Effector CD4-positive, alpha-beta T cell (primary cell): ENCODE results near the gene FAAP20.

Experiments used
- DNase-seq: peaks from one replicate; pipeline ENCODE4 v3.0.0-alpha.2; 2020

The FAAP20 gene

DNA sequence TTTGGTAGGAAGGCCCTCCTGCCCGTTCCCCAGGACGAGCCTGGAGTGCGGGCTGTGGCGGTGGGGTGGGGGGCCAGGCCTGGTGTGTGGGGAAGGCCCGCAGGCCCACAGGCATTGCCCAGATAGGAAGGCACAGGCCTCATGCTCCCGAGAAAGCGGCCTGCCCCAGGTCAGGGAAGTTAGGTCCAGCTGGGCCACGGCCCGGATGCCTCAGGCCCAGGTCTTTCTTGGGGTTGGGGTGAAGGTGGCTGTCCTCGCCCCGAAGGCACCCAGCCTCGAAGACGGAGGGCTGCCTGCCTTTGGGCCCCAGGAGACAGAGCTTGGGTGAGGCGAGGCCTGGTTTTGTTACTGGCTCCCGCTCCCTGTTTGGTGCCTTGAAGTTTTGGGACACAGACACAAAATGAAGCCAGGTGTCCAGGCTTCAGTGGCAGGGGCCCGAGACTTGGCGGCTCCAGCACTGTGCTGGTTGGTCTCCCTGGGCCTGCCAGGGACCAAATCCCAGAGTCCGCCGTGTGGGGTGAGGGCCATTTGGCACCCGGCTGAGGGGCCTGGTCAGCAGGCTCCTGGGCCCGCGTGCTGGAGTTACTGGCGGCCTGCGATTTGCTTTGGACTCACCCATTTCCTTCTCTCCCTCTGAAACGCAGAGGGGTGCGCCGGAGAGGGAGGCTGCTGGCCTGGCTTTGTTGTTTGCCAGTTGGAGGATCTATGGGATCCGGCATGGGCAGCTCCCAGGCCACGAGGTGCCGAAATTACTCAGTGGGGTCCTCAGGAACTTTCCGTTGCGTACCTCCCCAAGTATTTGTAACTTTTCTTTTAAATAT lies 35.5 kb upstream of the FAAP20 start:
- DNase-seq: no peak

DNA sequence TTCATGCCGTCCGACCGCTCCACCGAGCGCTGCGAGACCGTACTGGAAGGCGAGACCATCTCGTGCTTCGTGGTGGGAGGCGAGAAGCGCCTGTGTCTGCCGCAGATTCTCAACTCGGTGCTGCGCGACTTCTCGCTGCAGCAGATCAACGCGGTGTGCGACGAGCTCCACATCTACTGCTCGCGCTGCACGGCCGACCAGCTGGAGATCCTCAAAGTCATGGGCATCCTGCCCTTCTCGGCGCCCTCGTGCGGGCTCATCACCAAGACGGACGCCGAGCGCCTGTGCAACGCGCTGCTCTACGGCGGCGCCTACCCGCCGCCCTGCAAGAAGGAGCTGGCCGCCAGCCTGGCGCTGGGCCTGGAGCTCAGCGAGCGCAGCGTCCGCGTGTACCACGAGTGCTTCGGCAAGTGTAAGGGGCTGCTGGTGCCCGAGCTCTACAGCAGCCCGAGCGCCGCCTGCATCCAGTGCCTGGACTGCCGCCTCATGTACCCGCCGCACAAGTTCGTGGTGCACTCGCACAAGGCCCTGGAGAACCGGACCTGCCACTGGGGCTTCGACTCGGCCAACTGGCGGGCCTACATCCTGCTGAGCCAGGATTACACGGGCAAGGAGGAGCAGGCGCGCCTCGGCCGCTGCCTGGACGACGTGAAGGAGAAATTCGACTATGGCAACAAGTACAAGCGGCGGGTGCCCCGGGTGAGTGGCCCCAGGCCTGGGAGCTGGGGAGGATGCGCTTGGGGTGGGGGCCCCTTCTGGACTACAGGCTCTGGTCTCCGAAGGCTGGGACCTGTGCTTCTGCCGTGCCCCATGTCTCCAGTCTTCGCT lies 34.7 kb upstream of the FAAP20 start:
- no peak for DNase-seq

DNA sequence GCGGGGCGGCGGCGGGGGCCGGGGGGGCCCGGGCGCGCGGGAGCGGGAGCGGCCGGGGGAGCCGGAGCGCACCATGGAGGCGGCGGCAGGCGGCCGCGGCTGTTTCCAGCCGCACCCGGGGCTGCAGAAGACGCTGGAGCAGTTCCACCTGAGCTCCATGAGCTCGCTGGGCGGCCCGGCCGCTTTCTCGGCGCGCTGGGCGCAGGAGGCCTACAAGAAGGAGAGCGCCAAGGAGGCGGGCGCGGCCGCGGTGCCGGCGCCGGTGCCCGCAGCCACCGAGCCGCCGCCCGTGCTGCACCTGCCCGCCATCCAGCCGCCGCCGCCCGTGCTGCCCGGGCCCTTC lies 34.1 kb upstream of the FAAP20 start:
- no peak for DNase-seq

DNA sequence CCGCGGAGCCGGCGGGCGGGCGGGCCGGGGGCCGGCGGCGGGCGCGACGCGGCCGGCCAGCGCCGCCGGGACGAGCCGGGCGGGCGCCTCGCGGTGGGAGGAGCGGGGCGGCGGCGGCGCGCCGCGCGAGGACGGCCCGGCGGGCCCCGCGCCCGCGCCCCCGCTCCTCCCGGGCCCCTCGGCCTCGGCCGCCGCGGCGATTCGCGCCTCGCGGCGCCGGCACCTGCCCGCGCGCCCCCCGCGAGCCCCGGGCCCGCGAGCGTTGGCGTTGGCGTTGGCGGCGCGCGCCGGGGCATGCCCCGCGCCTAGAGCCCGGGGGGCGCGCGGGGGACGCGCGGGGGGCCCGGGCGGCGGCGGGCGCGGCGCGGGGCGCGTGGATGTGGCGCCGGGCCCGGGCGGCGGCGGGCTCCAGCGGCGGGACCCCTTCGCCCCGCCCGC lies 33.6 kb upstream of the FAAP20 start, which contains the start of gene SKI:
SKI (plus strand) TSS at position 163 of the 438 bp plus-strand sequence. CDS start 448 bp downstream, outside the sequence.
- no peak for DNase-seq

DNA sequence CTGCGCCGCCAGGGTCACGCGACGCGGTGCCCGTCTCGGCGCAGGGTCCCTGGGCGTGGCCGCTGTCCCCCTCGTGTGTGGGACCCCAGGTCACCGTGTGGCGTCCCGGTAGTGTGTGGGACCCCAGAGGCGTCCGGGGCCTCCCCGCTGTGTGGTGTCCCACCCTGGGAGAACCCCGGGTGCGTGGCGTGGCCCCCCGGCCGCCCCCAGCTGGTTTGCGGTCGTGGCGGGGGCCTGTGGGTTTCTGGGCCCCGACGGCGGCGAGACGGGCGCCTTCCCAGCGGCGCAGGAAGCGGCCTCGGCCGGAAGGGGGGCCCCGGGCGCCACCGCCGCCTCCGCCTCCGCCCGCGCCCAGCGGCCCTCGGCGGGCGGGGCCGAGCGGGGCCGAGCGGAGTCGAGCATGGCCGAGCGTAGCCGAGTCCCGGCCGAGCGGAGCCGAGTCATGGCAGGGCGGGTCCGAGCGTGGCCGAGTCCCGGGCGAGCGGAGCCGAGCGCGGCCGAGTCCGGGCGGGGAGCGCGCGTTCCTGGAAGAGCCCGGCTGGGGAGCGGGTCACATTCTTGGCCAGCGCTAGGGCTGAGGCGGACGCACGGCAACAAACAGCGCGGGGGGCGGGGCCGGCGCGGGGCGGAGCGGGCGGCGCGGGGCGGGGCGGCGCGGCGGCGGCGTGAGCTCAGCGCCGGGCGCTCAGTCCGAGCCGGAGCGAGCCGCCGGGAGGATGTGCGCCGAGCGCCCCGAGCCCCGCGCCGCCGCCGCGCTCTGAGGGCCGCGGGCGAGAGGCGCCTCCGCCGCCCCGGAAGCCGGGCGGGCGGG lies 33.0 kb upstream of the FAAP20 start:
- peak; percentile 85 for DNase-seq

DNA sequence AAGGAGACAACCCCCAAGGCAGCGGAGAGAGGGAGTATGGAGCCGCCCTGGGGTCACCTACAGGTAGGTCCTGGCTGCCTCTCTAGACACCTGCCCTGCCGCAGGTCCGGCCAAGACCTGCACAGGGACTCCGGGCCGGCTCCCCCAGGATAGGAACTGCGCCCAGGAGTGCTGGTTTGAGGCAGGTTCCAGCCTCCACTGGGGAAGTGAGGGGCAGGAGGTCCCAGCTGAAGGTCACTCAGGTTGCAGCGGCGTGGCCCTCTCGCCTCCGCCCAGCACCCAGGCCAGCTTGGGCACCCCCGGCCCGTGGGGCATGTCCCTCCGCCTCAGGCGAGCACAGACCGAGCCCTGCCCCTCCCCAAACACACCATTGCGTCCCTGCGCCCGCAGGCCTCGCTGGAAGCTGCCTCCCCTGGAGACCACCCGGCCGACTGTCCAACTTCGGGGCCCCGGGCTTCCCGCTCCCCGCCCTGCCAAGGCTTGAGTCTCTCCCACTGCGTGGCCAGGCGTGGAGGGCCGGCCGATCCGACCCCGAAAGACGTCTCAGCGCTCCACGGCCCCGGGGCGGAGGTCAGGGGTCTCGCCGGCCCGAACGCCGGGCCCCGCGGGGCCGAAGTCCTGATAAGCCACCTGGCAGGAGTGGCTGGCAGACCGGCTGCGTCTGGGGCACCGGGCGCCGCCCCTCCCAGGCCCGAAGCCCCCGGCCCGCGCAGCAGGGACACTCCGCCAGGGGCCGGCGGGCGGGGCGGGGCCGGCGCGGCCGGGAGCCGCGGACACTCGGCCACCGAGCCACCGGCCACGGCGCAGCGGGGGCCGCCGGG lies 32.2 kb upstream of the FAAP20 start:
- no peak for DNase-seq

DNA sequence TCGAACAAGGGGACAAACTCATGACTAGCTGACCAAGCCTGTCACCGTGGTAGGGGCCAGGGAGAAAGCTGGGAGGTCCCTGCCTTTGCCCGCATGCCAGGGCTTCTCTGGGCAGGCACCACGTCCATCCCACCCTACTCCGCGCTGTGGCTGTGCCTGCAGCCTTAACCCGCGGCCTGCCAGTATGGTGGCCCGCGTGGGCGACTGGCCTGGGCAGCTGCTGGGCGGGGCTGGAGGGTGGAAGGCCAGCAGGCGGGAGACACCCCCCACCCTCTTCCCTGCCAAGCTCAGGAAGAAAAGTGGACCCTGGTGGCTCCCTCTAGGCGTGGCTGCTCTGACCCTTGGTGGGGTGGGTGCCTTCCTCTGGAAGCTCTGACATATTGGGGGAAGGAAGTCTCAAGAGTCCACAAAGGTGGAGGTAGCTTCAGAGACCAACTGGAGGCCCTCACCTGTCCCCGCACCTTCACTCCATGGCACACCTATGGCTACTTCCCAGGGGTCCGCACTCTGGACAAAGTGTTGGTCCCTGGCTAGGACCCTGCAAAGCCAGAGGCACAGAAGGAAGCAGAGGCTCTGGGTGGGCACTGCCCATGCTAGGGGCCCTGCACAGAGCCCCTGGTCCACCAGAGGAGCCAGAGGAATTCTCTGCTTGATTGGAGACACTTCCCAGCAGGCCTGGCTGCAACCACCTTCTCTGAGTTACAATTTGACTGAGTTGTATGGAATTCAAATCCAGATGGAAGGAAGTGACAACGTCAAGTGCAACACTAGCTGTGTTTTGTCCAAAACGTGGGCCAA lies 30.3 kb upstream of the FAAP20 start:
- DNase-seq: no peak

DNA sequence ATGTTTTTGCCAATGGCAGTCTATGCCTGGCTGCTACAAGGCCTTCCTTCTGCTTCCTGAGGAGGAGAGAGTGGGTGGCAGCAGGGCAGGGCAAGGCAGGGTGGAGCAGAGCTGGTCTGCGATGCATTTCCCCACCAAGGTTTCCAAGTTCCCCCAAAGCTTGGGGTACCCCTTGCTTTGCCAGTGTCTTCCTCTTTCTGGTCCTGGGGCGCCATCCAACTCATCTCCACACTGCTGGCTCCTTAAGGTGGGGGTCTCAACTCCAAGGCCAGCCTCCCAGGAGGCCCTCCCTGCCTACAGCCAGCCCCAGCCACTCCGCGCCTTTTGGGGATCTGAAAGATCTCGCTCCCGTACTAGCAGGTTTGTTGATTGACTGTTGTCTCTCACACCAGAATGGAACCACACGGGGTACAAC lies 29.6 kb upstream of the FAAP20 start:
- no peak for DNase-seq

DNA sequence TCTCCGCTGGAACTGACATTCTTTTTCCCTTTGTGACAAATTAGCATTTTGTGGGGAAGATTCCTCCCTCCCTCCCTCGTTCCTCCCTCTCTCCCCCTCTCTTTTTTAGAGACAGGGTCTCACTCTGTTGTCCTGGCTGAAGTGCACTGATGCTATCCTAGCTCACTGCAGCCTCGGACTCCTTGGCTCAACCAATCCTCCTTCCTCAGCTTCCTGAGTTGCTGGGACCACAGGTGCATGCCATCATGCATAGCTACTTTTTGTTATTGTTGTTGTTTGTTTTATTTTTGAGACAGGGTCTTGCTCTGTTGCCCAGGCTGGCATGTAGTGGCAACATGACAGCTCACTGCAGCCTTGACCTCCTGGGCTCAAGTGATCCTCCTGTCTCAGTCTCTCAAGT lies 26.7 kb upstream of the FAAP20 start:
- DNase-seq: no peak

DNA sequence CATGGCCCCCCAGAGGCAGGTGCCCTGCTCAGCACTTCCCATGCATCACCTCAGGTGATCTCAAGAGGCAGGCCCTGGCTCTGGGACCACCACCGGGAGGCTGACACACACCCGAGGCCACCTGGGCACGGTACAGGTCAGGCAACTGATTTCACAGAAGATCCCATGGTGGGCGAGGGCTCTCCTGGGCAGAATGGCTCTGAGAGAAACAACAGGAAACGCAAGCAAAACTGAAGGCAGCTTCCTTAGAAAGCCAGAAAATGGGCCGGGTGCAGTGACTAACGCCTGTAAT lies 22.1 kb upstream of the FAAP20 start:
- no peak for DNase-seq

DNA sequence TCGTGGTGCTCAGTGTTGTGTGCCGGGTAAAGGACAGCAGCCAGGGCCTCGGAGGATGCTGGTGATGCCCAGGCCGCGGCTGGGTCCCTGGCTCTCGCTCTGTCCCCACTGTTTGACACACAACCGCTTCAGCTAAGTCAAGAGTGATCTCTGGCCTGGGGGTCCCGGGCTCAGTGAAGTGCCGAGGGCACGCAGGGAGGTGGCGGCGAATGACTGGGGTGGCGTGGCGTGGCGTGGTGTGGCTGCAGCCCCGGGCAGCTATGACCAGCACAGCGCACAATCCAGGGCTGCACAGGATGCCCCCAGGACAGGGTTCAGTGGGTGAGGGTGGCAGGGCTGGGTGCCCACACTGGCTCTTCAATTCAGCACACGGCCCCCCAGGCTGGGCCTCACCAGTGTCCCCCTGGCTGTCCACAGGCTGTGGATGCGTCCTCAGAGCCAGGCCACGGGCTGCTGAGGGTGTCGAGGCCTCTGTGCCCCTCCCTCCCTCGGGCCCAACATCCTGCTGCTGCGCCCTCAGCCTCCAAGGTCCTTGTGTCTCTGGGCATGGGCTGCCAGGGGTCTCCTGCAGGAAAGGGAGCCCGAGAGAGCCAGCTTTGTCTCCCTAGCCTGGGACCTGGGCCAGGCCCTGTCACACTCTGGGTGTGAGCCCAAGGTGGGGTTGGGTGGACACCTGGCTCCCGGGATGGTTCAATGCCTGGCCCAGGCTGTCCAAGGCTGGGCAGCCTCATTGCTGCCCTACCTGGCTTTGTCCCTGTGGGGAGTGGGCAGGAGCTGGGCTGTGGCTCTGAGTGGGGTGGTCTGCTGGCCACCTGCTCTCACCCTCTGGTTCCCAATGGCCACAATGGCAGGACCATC lies 21.6 kb upstream of the FAAP20 start:
- no peak for DNase-seq

DNA sequence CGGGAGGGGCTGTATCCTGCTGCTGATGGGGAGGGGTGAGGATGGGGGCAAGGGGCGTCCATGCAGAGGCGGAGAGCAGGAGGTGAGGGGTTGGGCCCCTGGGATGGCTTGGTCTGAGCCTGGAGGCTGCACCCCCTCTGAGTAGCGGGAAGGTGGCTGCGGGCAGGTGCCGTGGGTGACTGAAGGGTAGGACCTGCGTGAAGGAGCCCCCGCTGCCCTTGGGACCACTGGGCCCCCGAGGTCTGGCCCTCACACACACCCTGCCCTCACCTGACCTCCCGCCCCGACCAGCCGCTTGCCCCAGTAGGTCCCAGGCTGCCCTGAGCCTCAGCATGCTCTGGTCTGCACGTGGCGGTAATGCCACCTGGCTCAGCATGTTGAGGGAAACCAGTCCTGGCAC lies 20.8 kb upstream of the FAAP20 start:
- DNase-seq: no peak

DNA sequence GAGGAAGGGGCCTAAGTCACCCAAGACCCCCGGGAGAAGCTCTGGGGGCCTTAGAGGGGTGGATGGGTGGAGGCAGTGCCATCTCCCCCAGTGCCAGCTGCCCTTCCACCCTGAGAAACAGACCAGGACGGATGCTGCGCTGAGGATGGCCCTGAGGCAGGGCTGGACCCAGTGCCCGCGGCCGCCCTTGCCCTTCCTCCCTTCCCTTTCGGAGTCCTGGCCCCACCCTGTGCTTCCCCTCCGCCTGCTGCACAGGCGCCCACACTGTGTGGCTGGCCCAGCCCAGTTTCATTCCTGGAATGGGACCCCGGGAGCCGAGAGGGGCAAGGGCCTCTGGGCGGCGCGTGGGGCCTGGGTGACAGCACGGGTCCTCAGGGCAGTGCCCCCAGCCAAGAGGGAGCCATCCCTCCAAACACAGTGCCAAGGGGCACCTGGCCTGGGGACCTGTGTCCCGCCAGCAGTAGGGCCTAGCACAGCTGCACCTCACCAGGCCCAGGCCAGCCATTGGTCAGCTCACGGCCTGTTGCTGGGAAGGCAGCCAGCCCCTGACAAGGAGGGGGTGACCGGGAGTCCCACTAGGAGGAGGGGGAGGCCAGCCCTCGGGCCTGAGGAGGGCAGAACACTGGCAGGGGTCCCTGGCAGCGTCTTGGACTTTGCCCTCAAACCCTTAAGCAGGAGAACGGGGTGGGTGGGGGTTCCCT lies 20.1 kb upstream of the FAAP20 start:
- no peak for DNase-seq

DNA sequence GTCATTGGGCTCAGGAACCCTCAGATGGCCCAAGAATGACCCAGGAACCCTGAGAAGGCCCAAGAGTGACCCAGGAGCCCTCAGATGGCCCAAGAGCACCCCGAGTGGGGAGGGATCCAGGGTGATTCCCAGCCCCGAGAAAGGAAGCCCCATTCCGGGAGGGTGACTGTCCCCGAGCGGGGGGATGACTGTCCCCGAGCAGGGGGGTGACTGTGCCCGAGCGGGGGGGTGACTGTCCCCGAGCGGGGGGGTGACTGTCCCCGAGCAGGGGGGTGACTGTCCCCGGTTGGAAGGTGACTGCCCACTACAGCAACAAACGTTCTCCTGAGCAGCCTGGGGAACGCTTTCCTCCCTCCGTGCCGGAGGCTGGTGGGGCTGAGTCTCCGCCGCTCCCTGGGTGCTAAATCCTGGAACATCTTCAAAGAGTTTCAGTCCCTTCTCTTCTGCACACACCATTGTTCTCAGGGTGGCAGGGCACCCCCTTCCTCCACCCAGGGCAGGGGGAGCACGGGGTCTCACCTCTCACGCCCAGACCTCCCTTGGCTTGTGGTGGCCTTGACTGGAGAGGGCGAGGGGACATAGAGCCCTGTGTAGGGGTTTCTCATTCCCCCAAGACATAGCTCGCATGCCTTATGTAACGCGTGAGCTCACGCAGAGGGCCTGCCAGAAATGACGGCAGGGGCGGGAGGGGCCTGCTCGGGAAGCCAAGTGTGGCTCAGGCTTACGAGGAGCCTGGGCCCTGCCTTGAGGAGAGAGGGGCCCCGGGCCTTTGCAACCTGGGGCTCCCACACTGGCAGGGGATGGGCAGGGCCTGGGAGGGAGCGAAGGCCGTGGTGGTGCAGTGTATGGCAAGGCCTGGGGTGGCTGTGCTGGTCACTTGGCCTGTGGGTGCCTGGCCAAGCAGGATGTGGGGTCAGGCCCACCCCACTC lies 19.3 kb upstream of the FAAP20 start:
- DNase-seq: no peak

DNA sequence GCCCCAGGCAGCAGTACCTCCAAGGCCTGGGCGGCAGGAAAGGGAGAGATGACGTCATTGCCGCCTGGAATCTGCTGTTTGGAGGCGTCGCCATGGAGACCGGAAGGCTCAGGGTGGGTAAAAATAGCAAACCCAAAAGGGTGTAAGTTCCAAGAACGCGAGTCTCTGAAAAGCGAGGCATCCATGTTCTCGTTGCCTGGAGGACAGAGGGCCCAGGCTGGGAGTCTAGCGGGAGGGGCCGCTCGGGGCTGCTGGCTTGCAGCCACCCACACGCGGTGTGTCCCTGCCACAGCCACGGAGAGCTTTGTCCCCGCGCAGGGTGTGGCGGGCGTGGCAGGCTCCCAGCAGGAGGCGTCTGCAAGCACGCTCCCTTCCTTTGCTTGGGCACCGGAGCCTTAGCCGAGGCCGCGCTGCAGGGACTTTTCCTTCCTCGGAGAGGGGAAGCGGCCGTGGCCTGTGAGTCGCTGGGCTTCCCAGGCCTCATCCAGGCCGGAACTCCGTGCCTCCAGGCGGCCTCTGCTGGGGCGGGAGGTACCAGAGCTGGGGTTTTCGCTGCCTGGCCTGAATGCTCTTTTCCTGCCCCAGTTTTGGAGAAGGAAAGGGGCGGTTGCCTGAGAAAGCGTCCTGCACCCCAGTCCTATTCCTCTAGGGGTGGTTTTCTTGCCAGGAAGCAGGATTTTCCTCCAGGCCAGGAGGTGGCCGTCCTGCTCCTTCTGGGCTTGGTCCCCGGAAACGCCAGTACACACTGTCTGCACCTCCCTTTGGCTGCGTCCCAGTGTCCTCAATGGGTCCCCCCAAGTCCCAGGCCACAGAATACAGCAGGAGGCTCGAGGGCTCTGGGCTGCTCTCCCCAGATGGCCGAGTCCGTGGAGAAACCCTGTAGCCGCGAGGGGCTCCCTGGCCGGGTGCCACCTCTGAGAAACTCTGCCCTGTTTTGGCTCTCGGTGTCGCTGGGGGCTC lies 18.2 kb upstream of the FAAP20 start:
- peak; percentile 42 for DNase-seq

DNA sequence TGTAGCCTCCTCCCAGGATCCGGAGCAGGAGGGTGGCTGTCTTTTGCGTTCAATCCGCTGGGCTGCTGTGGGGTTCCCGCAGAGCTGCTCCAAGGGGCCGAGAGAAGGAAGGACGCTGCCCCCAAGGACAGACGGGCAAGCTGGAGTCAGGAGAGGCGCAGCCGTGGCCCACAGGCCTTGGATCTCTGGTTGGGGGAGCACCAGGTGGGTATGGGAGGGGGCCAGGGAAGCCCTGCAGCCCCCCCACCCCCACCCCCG lies 17.6 kb upstream of the FAAP20 start:
- no peak for DNase-seq

DNA sequence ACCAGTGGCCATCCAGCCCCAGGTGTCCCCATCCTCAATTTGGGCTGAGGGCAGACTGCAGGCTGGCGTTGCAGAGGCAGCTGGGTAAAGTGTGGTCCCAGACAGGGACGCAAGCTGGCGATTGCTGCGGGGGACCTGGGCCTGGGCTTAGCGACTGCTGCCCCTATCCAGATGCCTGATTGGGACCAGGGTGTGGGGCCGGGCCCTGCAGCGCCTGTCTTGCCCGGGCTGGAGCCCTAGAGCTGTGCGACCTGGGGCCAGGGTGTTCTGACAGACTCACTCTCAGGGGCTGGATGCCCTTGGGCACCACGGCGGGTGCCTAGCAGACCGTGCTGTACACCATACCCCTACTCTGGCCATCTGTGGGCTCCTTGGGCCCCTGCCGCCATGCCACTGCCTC lies 16.2 kb upstream of the FAAP20 start:
- no peak for DNase-seq

DNA sequence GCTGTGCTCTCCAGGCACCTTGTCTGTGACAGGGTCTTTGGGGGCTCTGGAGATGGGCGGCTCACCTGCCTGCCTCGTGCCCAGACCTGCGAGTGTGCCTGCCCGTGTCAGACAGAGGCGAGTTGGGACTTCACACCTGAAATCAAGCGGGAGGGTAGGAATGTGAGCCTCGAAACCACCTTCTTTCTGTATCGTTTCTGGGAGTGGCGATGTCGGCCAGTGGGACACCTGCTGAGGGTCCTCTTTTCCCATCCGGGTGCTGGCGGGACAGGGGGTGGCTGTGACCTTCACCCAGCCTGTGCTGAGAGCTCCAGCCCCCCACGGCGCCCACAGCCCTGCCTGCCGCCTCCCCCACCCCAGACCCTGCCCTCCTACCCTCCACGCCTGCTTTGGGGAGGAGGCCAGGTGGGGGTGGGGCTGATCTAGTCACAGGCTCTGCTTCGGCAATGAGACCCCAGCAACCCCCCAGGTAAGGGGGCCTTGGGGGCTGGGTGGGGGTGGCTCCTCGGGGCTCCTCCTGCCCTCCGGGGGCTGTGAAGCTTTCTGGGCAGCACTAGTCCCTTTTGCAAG lies 15.6 kb upstream of the FAAP20 start:
- no peak for DNase-seq
